ENCODE data around the gene LRRK2.
A peak's percentile ranks its signal among the peaks of the same experiment; 100 is the strongest.

LRRK2 gene

GRCh38 chr12:40224439-40225291 lies at the start of gene LRRK2 (continued):
- TF ChIP-seq GLI2 (tag by site-specific recombination; IDR thresholded peaks at IDR 0.05; ENCODE audit: borderline replicate concordance, low read depth) (no peak), ZNF433 (tag by site-specific recombination; IDR thresholded peaks at IDR 0.05; ENCODE audit: low read depth) (no peak), ZNF350 (tag by site-specific recombination; IDR thresholded peaks at IDR 0.05) (no peak), ZNF548 (tag by site-specific recombination; IDR thresholded peaks at IDR 0.05) (no peak), ZFP37 (tag by site-specific recombination; IDR thresholded peaks at IDR 0.05) (no peak; the same call in 1 of the 2 replicates), MYNN (tag by site-specific recombination; IDR thresholded peaks at IDR 0.05; ENCODE audit: borderline replicate concordance) (no peak), ZNF404 (tag by site-specific recombination; IDR thresholded peaks at IDR 0.05) (no peak), ZNF530 (tag by site-specific recombination; IDR thresholded peaks at IDR 0.05; ENCODE audit: low read depth) (no peak), ZNF544 (tag by site-specific recombination; IDR thresholded peaks at IDR 0.05) (no peak), ZNF24 (tag by site-specific recombination; IDR thresholded peaks at IDR 0.05) (0 out of 2 replicates have a peak, but pooled peaks have one; percentile 21), ZNF121 (tag by site-specific recombination; IDR thresholded peaks at IDR 0.05) (peak; percentile 33; the same call in 1 of the 2 replicates), SP7 (tag by site-specific recombination; IDR thresholded peaks at IDR 0.05) (peak; percentile 61), ZNF354C (tag by site-specific recombination; IDR thresholded peaks at IDR 0.05; ENCODE audit: borderline replicate concordance, low read depth) (no peak), ZNF16 (tag by site-specific recombination; IDR thresholded peaks at IDR 0.05; ENCODE audit: low read depth) (no peak), ZNF175 (tag by site-specific recombination; IDR thresholded peaks at IDR 0.05) (no peak), OSR2 (tag by site-specific recombination; IDR thresholded peaks at IDR 0.05) (no peak; the same call in 1 of the 2 replicates), ZBTB11 (tag by site-specific recombination; conservative IDR thresholded peaks at IDR 0.05; ENCODE audit: low read depth) (peak; percentile 43; the same call in 1 of the 2 replicates), ZNF701 (tag by site-specific recombination; IDR thresholded peaks at IDR 0.05) (no peak), ZNF560 (tag by site-specific recombination; IDR thresholded peaks at IDR 0.05; ENCODE audit: borderline replicate concordance) (no peak), ZNF266 (tag by site-specific recombination; IDR thresholded peaks at IDR 0.05; ENCODE audit: low read depth) (no peak), ZNF239 (tag by site-specific recombination; IDR thresholded peaks at IDR 0.05) (no peak), ZNF112 (tag by site-specific recombination; IDR thresholded peaks at IDR 0.05) (no peak), KLF7 (tag by site-specific recombination; IDR thresholded peaks at IDR 0.05; ENCODE audit: borderline replicate concordance) (0 out of 2 replicates have a peak, but pooled peaks have one; percentile 27), ZNF324 (tag by site-specific recombination; IDR thresholded peaks at IDR 0.05) (no peak), ZNF26 (tag by site-specific recombination; IDR thresholded peaks at IDR 0.05) (no peak), ZBTB44 (tag by site-specific recombination; IDR thresholded peaks at IDR 0.05) (no peak), ZNF211 (tag by site-specific recombination; IDR thresholded peaks at IDR 0.05; ENCODE audit: low read depth) (no peak), ZNF148 (tag by site-specific recombination; IDR thresholded peaks at IDR 0.05; ENCODE audit: borderline replicate concordance) (no peak), ZNF18 (tag by site-specific recombination; IDR thresholded peaks at IDR 0.05) (no peak), ZNF707 (tag by site-specific recombination; IDR thresholded peaks at IDR 0.05) (no peak)
